VCaP (cell line): Measurements from ENCODE around the gene ITGA11.
A peak's percentile ranks its signal among the peaks of the same experiment; 100 is the strongest.

Experiments used
- H3K27ac ChIP-seq: fragments of 450-650 bp; 2 replicates; pipeline ENCODE4 v1.5.1; 2017
- CTCF ChIP-seq: fragments of 450-650 bp; conservative IDR thresholded peaks from 2 replicates; pipeline ENCODE4 v1.5.1; 2017; ENCODE audit warnings: mild to moderate bottlenecking, moderate library complexity

The ITGA11 gene

GRCh38 chr15:68261241-68261640 lies 170.7 kb downstream of the ITGA11 start:
- H3K27ac ChIP-seq: no peak overlapping the region
- TF ChIP-seq CTCF: no peak

- no peak overlapping the region for H3K27ac ChIP-seq
- TF ChIP-seq CTCF: no peak
Measured at GRCh38 chr15:68259883-68260282, 172.1 kb downstream of the ITGA11 start.

- no peak overlapping the region for H3K27ac ChIP-seq
- TF ChIP-seq CTCF: no peak
Measured at GRCh38 chr15:68258692-68259091, 173.3 kb downstream of the ITGA11 start.

GRCh38 chr15:68256675-68257450 lies 175.1 kb downstream of the ITGA11 start:
- 0 out of 2 replicates have a peak, but pooled peaks have one; percentile 10 for TF ChIP-seq CTCF
- H3K27ac ChIP-seq: peak overlapping the region; percentile 54

GRCh38 chr15:68252925-68253534 lies 178.9 kb downstream of the ITGA11 start:
- TF ChIP-seq CTCF: peak; percentile 94
- H3K27ac ChIP-seq: no peak overlapping the region

GRCh38 chr15:68249058-68249713 lies 182.8 kb downstream of the ITGA11 start:
- no peak overlapping the region for H3K27ac ChIP-seq
- no peak for TF ChIP-seq CTCF
